ENCODE measurements around the gene CELSR2.
"Not testable (repeated sequence)": the region's sequence is repeated elsewhere in the genome, so short reads cannot be mapped to it uniquely, and the experiment has no call there.

CELSR2 gene

GRCh38 chr1:109300650-109301151, 51.4 kb downstream of the CELSR2 start:
- Histone ChIP-seq H4K20me1 (ENCODE audit: insufficient read depth) (no peaks in the 10 kb centered on the region), H2AFZ (ENCODE audit: low read depth) (no peak overlapping the region), H3K27ac (no peak overlapping the region), H3K9ac (no peak overlapping the region), H3K4me2 (no peak overlapping the region), H3K4me1 (ENCODE audit: low read depth, poor library complexity, severe bottlenecking) (no peaks in the 10 kb centered on the region), H3K27me3 (ENCODE audit: insufficient read depth, low read depth) (no peaks in the 10 kb centered on the region), H3K4me3 (IDR thresholded peaks at IDR 0.05; ENCODE audit: insufficient read depth, low read depth, low read length) (no peak overlapping the region), H3K36me3 (ENCODE audit: insufficient read depth) (no peaks in the 10 kb centered on the region), H3K79me2 (ENCODE audit: insufficient read depth, low read depth) (no peaks in the 10 kb centered on the region)
- TF ChIP-seq CTCF (conservative IDR thresholded peaks at IDR 0.05; ENCODE audit: low read depth, low read length), result no peak

GRCh38 chr1:109301874-109302273, 52.5 kb downstream of the CELSR2 start:
- Histone ChIP-seq H4K20me1 (ENCODE audit: insufficient read depth) (no peaks in the 10 kb centered on the region), H3K9ac (no peak overlapping the region), H3K79me2 (ENCODE audit: insufficient read depth, low read depth) (no peaks in the 10 kb centered on the region), H3K27ac (no peak overlapping the region), H3K27me3 (ENCODE audit: insufficient read depth, low read depth) (no peaks in the 10 kb centered on the region), H3K4me3 (IDR thresholded peaks at IDR 0.05; ENCODE audit: insufficient read depth, low read depth, low read length) (no peak overlapping the region), H2AFZ (ENCODE audit: low read depth) (no peak overlapping the region), H3K4me2 (no peak overlapping the region), H3K36me3 (ENCODE audit: insufficient read depth) (no peaks in the 10 kb centered on the region), H3K4me1 (ENCODE audit: low read depth, poor library complexity, severe bottlenecking) (no peaks in the 10 kb centered on the region)
- TF ChIP-seq CTCF (conservative IDR thresholded peaks at IDR 0.05; ENCODE audit: low read depth, low read length), result no peak

GRCh38 chr1:109304226-109304920, 55.0 kb downstream of the CELSR2 start:
- no peak overlapping the region for H3K9ac ChIP-seq
- H3K79me2 ChIP-seq (ENCODE audit: insufficient read depth, low read depth), result no peaks in the 10 kb centered on the region
- H3K27me3 ChIP-seq (ENCODE audit: insufficient read depth, low read depth), result no peaks in the 10 kb centered on the region
- H4K20me1 ChIP-seq (ENCODE audit: insufficient read depth), result no peaks in the 10 kb centered on the region
- H3K4me2 ChIP-seq, result no peak overlapping the region
- TF ChIP-seq CTCF (conservative IDR thresholded peaks at IDR 0.05; ENCODE audit: low read depth, low read length), result no peak
- no peak overlapping the region for H3K27ac ChIP-seq
- H3K36me3 ChIP-seq (ENCODE audit: insufficient read depth), result no peaks in the 10 kb centered on the region
- no peak overlapping the region for H2AFZ ChIP-seq (ENCODE audit: low read depth)
- no peaks in the 10 kb centered on the region for H3K4me1 ChIP-seq (ENCODE audit: low read depth, poor library complexity, severe bottlenecking)
- no peak overlapping the region for H3K4me3 ChIP-seq (IDR thresholded peaks at IDR 0.05; ENCODE audit: insufficient read depth, low read depth, low read length)

- not testable (repeated sequence) for H3K9ac ChIP-seq; H3K27me3 ChIP-seq (ENCODE audit: insufficient read depth, low read depth); H2AFZ ChIP-seq (ENCODE audit: low read depth); H3K4me3 ChIP-seq (IDR thresholded peaks at IDR 0.05; ENCODE audit: insufficient read depth, low read depth, low read length); H3K4me1 ChIP-seq (ENCODE audit: low read depth, poor library complexity, severe bottlenecking); H3K4me2 ChIP-seq; H3K36me3 ChIP-seq (ENCODE audit: insufficient read depth); H3K27ac ChIP-seq; H4K20me1 ChIP-seq (ENCODE audit: insufficient read depth); H3K79me2 ChIP-seq (ENCODE audit: insufficient read depth, low read depth)
Observed at GRCh38 chr1:109305991-109306390, 56.7 kb downstream of the CELSR2 start.

DNA sequence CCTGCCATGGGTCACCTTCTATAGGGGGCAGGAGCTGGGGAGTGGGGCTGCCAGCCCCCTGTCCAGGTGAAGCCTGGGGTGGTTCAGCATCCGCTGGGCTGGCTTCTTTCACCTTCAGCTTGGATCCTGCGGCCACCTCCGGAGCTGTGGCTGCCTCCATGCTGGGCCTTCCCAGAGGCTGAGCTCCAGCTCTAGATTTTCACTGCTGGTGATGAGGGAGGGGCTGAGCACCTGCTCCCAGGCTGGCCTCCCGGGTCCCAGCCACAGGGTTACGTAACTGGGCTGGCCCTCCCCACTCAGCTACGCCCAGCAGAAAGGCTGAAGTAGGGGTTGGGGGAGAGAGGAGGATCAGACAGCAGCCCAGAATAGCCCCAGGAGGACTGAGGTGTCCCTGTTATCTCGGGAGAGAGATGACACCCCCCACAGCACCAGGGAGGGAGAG, 57.5 kb downstream of the CELSR2 start, which contains the start of gene MYBPHL:
MYBPHL (minus strand) TSS at position 180 of the 442 bp plus-strand sequence; CDS start at position 160, 20 bp downstream.
- no peak for TF ChIP-seq CTCF (conservative IDR thresholded peaks at IDR 0.05; ENCODE audit: low read depth, low read length)
- H3K27ac ChIP-seq, result no peak within 1 kb of the TSS
- H4K20me1 ChIP-seq (ENCODE audit: insufficient read depth), result no peaks in the 10 kb centered on the region
- H3K36me3 ChIP-seq (ENCODE audit: insufficient read depth), result no peaks in the 10 kb centered on the region
- H3K27me3 ChIP-seq (ENCODE audit: insufficient read depth, low read depth), result no peaks in the 10 kb centered on the region
- no peaks in the 10 kb centered on the region for H3K79me2 ChIP-seq (ENCODE audit: insufficient read depth, low read depth)
- H3K9ac ChIP-seq, result no peak within 1 kb of the TSS
- no peaks in the 10 kb centered on the region for H3K4me1 ChIP-seq (ENCODE audit: low read depth, poor library complexity, severe bottlenecking)
- H3K4me3 ChIP-seq (IDR thresholded peaks at IDR 0.05; ENCODE audit: insufficient read depth, low read depth, low read length), result no peak within 1 kb of the TSS
- H3K4me2 ChIP-seq, result no peak within 1 kb of the TSS
- H2AFZ ChIP-seq (ENCODE audit: low read depth), result no peak within 1 kb of the TSS
